HG02571 (cell line): ENCODE results near the gene SLC12A3.

Experiments
- ATAC-seq: cut with Tn5 transposase; IDR thresholded peaks from one replicate; pipeline ENCODE4 v1.9.1; 2021; ENCODE audit warnings: mild to moderate bottlenecking, moderate library complexity; ENCODE audit not compliant: unreplicated experiment

SLC12A3 gene

DNA sequence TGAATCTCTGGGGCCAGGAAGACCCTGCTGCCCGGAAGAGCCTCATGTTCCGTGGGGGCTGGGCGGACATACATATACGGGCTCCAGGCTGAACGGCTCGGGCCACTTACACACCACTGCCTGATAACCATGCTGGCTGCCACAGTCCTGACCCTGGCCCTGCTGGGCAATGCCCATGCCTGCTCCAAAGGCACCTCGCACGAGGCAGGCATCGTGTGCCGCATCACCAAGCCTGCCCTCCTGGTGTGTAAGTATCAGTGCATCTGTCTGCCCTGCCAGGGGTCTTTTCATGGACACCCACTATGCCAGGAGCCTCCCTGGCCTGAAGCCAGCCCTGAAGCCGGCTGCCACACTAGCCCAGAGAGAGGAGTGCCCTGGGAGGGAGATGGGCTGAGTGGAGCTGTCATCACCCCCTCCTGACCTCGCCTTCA, 96.9 kb downstream of the SLC12A3 start, which contains the start of gene CETP:
CETP (plus strand) TSS at position 100 of the 431 bp plus-strand sequence; CDS start at position 130, 30 bp downstream.
- no peak for ATAC-seq

DNA sequence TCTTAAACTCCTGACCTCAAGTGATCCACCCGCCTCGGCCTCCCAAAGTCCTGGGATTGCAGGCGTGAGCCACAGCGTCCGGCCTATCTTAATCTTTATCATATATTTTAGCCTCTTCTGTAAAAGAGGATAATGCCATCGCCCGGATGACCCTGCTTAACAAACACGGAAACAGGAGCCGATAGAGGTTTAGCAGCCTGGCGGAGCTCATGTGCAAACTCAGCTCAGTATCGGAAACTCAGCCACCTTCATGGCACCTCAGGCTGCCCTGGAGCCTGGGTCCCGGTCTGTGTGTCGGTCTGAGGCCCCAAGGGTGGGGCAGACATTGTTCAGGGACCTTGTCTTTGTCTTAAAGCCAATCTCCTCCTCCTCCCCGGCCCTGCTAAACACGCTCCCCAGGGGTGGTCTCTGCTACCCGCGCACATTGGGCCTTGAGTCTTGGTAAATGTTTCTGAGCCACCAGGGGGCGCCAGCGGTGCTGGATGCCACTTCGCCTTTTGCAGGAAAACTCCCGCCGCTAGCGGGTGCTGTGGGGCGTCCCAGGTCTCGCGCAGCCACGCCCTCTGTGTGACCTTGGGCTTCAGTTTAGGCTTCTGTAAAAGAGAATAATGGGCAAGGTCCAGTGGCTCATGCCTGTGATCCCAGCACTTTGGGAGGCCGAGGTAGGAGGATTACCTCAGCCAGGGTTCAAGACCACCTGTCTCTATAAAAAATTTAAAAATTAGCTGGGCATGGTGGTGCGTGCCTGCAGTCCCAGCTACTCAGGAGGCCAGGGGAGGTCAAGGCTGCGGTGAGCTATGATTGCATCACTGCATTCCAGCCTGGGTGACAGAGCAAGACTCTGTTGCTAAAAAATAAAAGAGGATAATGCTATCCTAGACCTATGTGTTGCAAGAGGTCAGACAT, 99.5 kb downstream of the SLC12A3 start:
- ATAC-seq: no peak
